GM12878 (cell line): ENCODE data around the gene GALR3.

Experiments used
- ATF2 ChIP-seq: IDR thresholded peaks from 2 replicates; pipeline ENCODE4 v1.6.1; 2012; ENCODE audit warnings: low read length, inconsistent platforms
- CTCF ChIP-seq, 3 experiments: IDR thresholded peaks in 2 of 3; conservative IDR thresholded peaks in 1 of 3; 2 replicates each; pipeline ENCODE4 v1.5.1; 2011; ENCODE audit warnings: low read depth in 3 of 3, low read length in 3 of 3, mild to moderate bottlenecking in 3 of 3, control low read depth in 2 of 3, moderate library complexity in 2 of 3, inconsistent platforms in 1 of 3, mixed read lengths in 1 of 3; ENCODE audit not compliant: control insufficient read depth in 2 of 3, insufficient read depth in 1 of 3; ENCODE audit errors: extremely low read depth in 1 of 3
- CUX1 ChIP-seq: IDR thresholded peaks from 2 replicates; pipeline ENCODE4 v1.6.1; 2012; ENCODE audit warnings: improper control_type of control experiment, low read depth, low read length; ENCODE audit not compliant: insufficient replicate concordance
- GABPA ChIP-seq: IDR thresholded peaks from 2 replicates; pipeline ENCODE4 v1.6.1; 2014; ENCODE audit warnings: antibody characterized with exemption, low read depth, mild to moderate bottlenecking, inconsistent platforms
- HDAC6 ChIP-seq: fragments of 200-600 bp; sonication (generic); IDR thresholded peaks from one replicate; pipeline ENCODE4 v1.8.0; 2017; ENCODE audit warnings: antibody characterized with exemption; ENCODE audit not compliant: unreplicated experiment
- POLR2AphosphoS5 ChIP-seq: IDR thresholded peaks from 2 replicates; pipeline ENCODE4 v1.6.1; 2011; ENCODE audit warnings: mild to moderate bottlenecking, low read length, inconsistent platforms
- SIN3A ChIP-seq: IDR thresholded peaks from 2 replicates; pipeline ENCODE4 v1.6.1; 2012; ENCODE audit warnings: low read depth, low read length, improper control_type of control experiment
- TCF12 ChIP-seq: IDR thresholded peaks from 2 replicates; pipeline ENCODE4 v1.6.1; 2011; ENCODE audit warnings: low read depth, mild to moderate bottlenecking, low read length
- ZBED1 ChIP-seq: IDR thresholded peaks from 2 replicates; pipeline ENCODE4 v1.6.1; 2016; ENCODE audit warnings: borderline replicate concordance
- ZNF24 ChIP-seq: fragments of 450-650 bp; IDR thresholded peaks from 2 replicates; pipeline ENCODE4 v1.6.1; 2017; ENCODE audit warnings: antibody characterized with exemption, mild to moderate bottlenecking
- ZNF274 ChIP-seq: IDR thresholded peaks from one replicate; pipeline ENCODE4 v1.8.0; 2011; ENCODE audit not compliant: insufficient read length, insufficient read depth

- no peak for TF ChIP-seq ATF2
- no peak for TF ChIP-seq ZNF274
- no peak for TF ChIP-seq POLR2AphosphoS5
- no peak for TF ChIP-seq GABPA
- no peak for TF ChIP-seq CTCF (IDR thresholded peaks at IDR 0.05 in 2 of 3, conservative IDR thresholded peaks at IDR 0.05 in 1 of 3; ENCODE audit: control insufficient read depth in 2 of 3, extremely low read depth in 1 of 3, insufficient read depth in 1 of 3, low read depth in 3 of 3, low read length in 3 of 3)
- no peak for TF ChIP-seq TCF12
- no peak for TF ChIP-seq HDAC6
- no peak for TF ChIP-seq CUX1
- no peak for TF ChIP-seq ZBED1
- TF ChIP-seq SIN3A = no peak
- no peak for TF ChIP-seq ZNF24
Measured at GRCh38 chr22:37775785-37776638, 47.2 kb upstream of the GALR3 start.
